ENCODE measurements around the gene CACNA1A.
"Not testable (repeated sequence)": the region's sequence is repeated elsewhere in the genome, so short reads cannot be mapped to it uniquely, and the experiment has no call there.

CACNA1A gene

GRCh38 chr19:13281567-13282291 lies 224.6 kb downstream of the CACNA1A start:
- no peak for DNase-seq (ENCODE audit: low read depth, low spot score)

- DNase-seq (ENCODE audit: low read depth, low spot score), result no peak
These were observed 229.0 kb downstream of the CACNA1A start for GRCh38 chr19:13277104-13277809.

DNA sequence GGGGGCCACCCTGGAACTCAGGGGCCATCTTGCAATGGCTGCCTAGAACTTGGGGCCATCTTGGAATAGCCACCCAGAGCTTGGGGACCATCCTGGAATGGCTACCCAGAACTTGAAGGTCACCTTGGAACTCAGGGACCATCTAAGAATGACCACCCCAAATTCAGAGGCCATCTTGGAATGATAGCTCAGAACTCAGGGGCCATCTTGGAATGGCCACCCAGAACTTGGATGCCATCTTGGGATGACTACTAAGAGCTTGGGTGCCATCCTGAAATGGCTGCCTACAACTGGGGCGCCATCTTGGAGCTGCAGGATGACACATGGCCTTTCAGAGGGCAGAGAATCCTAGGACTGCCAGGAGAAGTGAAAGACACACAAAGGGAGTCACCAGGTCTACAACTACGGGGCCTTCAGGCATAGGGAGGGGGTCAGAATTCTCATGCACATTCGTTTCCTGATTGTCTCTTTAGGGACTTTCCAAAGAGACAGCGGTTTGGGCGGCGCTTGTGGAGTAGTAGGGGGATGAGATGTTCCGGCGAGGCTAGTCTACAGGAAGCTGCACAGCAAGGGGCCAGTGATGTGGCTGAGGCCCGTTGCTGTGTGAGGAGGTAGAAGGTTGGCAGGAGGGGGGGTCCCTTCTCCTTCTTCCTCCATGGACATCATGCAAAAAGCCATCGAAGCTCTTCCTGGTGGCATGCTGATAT lies 231.1 kb downstream of the CACNA1A start:
- DNase-seq (ENCODE audit: low read depth, low spot score), result no peak

DNA sequence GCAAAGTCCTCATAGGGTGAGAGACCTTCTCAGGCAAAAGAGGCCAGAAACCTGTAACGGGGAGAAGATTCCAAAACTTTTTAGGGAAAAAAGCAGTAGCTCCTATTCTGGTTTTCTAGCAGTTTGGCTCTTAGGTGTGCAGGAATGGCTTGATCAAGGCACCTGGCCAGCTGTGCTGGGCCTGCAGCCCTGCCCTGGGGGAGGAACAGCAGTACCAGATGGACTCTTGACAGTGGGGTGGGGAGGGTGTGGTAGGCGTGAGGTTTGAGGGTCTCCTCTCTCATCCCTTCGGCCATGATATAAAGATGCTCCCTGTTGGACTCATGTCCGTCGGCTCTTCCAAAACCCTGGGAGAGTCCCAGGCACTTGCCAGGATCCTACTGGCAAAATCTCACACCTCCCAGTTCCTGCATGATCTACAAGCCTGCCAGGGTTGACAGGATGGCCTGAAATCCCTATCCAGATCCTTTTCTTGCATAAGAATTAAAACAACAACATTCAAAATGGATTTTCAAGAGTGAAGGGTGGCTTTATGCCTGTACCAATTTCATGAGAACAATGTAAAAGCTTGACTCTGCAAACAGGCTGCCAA lies 235.7 kb downstream of the CACNA1A start:
- no peak for DNase-seq (ENCODE audit: low read depth, low spot score)

DNA sequence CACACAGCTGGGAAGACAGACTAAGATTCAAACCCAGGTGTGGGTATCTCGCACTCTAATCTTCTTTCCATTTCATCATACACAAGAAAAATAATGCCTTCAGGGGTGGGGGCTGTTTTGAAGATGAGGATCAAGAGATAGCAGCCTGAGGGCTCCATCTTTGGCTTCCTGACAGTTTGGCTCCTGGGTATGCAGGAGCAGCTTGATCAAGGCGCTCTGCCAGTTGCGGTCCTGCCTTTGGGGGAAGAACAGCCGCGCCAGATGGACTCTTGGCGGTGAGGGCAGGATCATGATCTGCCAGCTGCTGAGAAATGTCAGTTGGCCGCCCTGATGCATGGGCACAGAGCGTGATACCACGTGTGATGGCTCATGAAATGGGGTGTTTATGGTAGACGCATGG lies 236.9 kb downstream of the CACNA1A start:
- DNase-seq (ENCODE audit: low read depth, low spot score), result no peak

DNA sequence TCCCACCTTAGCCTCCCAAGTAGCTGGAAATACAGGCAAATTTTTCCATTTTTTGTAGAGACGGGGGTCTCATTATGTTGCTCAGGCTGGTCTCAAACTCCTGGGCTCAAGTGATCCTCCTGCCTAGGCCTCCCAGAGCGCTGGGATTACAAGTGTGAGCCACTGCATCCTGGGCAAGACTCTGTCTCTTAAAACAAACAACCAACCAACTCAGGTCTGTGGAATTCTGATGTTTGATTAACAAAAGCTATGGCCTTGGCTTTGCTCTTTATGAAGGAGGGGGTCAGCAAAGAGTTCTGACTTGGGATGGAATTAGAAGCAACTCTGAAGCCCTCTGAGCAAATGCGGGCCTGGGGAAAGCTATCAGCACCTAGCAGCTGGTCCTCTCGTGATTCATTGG lies 238.4 kb downstream of the CACNA1A start:
- DNase-seq (ENCODE audit: low read depth, low spot score), result no peak

GRCh38 chr19:13267131-13267530 lies 239.1 kb downstream of the CACNA1A start:
- no peak for DNase-seq (ENCODE audit: low read depth, low spot score)

GRCh38 chr19:13262450-13262849 lies 243.8 kb downstream of the CACNA1A start:
- no peak for DNase-seq (ENCODE audit: low read depth, low spot score)

- no peak for DNase-seq (ENCODE audit: low read depth, low spot score)
These were observed 245.2 kb downstream of the CACNA1A start for GRCh38 chr19:13260883-13261653.

GRCh38 chr19:13256918-13257317 lies 249.4 kb downstream of the CACNA1A start:
- DNase-seq (ENCODE audit: low read depth, low spot score), result no peak

GRCh38 chr19:13256398-13256797 lies 249.9 kb downstream of the CACNA1A start:
- DNase-seq (ENCODE audit: low read depth, low spot score), result not testable (repeated sequence)

DNA sequence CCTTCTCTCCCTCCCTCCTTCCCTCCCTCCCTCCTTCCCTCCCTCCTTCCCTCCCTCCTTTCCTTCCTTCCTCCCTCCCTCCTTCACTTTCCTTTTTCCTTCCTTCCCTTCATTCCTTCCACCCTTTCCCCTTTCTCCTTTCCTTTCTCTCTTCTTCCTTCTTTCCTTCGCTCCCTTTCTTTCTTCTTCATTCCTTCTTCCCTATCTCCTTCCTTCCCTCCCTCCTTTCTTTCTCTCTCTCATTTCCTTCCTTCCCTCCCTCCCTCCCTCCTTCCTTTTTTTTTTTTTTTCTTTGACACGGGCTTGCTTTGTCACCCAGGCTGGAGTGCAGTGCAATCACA lies 250.6 kb downstream of the CACNA1A start:
- DNase-seq (ENCODE audit: low read depth, low spot score), result no peak

DNA sequence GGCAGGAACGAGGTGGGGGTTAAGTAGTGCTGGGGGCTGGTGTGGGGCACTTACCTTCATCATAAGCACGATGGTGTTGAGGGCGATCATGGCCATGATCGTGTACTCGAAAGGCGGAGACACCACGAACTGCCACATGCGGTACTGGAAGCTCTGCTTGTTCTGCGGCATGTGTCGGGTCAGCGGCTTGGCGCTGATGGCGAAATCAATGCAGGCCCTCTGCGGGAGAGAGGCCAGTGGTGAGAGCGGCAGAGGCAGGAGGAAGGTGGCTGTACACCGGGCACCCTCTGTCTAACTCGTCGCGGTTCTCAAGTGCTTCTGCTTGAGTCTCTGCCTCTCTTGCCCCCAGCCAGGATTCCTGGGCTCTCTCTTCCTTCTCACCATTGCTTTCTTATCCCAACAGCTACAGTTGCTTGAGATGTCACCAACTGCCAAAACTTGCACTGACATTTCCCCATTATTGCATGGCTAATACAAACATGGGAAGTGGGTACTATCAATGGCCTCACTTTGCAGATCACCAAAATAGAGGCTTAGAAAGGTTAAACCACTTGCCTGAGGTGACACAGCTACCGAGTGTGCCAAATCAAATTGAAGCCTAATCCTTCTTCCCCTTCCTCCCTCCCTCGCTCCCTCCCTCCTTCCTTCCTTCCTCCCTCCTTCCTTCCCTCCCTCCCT lies 251.1 kb downstream of the CACNA1A start:
- DNase-seq (ENCODE audit: low read depth, low spot score), result no peak

DNA sequence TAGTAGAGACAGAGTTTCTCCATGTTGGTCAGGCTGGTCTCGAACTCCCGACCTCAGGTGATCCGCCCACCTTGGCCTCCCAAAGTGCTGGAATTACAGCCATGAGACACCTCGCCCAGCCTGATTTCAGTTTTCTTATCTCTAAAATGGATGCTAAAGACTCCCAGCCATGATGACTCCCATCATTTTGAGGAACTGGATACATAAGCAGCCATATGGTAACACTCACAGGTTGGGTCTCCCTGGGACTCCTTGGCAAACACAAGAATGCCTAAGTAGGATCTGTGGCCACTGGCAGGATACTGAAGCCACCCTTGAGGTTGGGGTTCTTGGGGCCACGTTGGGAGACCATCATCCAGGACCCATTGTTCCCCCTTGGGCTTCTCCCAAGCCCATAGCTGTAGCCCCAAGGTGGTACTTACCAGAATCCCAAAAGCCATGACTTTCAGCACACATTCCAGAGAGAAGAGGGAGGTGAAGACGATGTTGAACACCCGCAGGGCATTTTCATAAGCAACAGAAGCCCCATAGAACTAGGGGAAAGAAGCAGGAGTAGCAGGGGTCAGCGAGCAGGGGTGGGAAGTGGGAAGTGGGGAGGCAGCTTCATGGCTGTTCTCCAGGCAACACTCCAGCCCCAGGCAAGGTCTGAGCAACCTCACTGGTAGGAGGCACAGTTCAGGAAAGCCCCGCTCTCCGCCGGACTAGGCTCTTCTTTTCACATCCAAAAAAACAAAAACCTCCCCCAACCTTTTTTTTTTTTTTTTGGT lies 253.5 kb downstream of the CACNA1A start:
- no peak for DNase-seq (ENCODE audit: low read depth, low spot score)

DNA sequence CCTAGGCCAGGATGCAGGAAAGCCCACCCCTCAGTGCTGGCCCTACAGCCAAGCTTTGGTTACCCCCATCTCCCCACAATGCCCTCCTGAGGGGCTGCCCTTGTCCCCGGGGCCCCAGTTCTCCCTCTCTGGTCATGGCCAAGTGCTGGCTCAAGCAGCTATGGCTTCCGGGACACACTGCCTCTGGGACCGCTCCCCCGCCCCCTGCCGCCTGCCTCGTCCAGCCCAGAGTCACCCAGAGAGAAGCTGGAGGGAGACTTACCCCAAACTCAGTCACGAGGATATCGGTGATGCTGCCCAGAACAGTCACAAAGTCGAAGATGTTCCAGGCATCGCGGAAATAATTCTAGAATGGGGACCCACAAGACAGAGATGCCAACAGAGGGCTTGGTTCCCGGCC lies 261.4 kb downstream of the CACNA1A start:
- no peak for DNase-seq (ENCODE audit: low read depth, low spot score)

DNA sequence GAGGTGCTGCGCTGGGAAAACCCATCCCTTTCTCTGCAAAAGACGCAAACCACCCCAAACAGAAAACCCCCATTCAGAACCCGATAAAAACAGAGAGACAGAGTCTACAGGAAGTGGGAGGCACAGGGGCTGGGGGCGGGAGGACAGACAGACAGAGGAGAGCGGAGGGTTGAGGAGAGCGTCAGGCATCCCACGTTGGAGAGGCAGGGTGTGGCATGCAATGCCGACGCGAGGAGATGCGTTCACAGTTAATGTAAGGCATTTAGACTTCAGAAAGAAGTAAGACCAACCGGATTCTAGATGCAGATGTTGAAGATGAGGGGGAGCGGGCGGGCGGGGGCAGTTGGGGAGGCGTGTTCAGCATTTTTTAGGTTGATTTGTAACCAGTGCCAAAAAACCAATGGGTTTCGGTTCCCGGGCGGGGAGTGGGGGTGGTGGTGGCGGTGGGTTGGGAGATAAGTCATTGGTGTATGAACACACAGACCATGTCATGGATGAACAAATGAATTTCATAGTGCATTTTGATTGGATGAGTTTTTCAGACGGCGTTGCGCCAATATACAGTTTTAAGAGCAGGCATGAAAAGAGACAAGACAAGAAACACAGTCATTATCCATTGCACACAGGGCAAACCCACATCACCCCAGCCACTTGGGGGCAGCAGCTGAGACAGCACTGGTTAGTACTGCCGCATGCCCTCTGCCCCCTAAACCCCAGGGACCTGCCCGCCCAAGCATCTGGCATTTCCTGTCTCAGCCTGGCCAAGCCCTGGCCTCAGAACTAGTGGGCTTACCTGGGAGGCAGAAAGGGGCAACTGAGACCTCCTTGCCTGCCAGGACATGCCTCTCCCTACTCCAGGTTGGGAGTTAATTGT lies 264.8 kb downstream of the CACNA1A start:
- DNase-seq (ENCODE audit: low read depth, low spot score), result no peak

DNA sequence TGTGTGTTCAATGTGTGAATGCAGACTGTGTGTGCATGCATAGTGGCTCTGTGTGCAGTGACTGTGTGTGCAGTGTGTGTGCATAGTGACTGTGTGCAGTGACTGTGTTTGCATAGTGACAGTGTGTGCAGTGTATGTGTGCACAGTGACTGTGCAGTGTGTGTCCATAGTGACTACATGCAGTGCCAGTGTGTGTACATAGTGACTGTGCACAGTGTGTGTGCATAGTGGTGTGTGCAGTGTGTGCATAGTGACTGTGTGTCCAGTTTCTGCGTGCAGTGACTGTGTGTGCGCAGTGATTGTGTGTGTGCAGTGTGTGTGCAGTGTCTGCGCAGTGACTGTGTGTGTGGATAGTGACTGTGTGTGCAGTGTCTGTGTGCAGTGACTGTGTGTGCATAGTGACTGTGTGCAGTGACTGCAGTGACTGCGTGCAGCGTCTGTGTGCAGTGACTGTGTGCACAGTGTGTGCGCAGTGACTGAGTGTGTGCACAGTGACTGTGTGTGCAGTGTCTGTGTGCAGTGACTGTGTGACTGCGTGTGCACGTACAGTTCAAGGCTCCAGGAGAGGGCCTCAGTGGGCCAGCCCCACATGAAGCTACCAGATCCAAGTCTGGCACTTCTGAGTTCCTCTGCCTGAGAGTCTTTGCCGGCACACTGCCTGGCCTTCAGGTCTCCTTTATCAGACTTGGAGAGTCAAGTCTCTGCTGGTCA lies 265.8 kb downstream of the CACNA1A start:
- DNase-seq (ENCODE audit: low read depth, low spot score), result no peak

GRCh38 chr19:13238891-13239534 lies 267.3 kb downstream of the CACNA1A start:
- DNase-seq (ENCODE audit: low read depth, low spot score), result no peak
